Stimulated activated CD8-positive, alpha-beta memory T cell treated with anti-CD3 and anti-CD28 coated beads, Interleukin-7, amount 100 ng/mL, for 24 hours (primary cell): ENCODE results near the gene CTAG1B.
"Not testable (repeated sequence)": the region's sequence is repeated elsewhere in the genome, so short reads cannot be mapped to it uniquely, and the experiment has no call there.

Source experiments
- DNase-seq: peaks from one replicate; pipeline ENCODE4 v3.0.0-alpha.2; 2020; ENCODE audit warnings: low read depth

Gene CTAG1B

DNA sequence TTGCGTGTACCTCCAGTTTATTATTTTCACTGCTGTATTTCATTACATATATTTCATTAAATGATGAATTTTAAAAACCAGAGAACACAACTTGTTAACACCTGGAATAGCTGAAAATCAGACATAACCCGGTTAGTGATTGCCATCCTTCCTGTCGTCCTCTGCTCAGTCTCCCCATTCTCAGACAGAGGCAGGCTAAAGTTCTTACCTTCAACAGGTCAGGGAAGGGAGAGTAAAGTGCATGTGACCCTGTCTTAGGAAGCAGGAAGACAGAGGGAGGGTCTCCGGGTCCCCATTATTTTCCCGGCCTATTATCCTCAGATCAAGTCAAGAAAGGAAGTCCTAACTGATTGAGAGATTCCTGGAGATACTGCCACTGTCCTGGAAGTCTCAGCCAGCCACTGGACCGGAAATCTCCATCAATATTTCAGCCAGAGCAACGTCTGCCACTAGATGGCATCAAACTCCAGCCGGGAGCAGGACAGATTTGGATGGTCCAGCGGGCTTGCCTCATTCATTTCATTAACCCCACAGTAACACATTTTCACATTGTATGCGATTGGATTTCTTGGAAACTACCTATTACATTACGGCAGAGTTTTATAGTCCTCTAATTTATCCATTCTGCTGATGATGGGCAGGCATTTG is 1.8 kb upstream of the CTAG1B start:
- not testable (repeated sequence) for DNase-seq

DNA sequence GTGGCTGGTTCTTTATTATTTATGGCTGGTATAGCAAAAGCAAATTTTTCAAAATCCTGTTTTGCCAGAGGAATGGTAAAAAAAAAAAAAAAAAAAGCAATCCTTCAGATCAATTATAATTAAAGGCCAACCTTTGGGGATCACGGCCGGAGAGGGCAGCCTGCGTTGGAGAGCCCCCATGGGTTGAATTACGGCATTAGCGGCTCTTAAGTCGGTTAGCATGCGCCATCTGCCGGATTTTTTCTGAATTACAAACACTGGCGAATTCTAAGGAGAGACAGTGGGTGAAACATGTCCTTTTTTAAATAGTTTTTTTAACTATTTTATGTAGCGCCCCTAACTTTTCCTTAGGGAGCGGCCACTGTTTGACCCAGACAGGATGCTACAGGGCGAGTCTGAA is 5.5 kb downstream of the CTAG1B start:
- not testable (repeated sequence) for DNase-seq

DNA sequence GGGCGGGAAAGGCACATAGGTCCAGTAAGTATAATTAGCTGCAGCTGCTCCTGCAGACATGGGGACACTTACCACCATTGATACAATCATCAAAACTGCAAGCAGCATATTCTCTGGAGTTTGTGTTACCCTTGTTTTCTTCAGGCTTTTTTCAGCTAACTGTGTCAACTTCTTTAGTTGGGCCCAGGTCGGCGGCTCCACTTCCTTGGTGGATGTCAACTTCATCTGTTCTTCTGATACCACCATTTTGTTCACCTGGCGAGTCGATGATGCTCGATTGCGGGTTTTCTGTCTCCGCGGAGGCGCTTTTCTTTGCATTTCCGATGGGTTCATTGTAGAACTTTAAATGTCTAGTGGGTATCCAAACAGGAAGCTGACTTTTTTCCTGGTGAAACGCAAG is 7.9 kb downstream of the CTAG1B start:
- DNase-seq = not testable (repeated sequence)

DNA sequence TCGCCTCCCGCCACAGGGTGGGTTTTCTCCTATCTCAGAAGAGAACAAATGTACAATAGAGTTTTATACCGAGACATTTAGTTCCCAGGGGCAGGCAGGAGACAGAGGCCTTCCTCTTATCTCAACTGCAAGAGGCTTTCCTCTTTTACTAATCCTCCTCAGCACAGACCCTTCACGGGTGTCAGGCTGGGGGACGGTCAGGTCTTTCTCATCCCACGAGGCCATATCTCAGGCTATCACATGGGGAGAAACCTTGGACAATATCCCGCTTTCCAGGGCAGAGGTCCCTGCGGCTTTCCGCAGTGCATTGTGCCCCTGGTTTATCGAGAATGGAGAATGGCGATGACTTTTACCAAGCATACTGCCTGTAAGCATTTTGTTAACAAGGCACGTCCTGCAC is 10.3 kb downstream of the CTAG1B start:
- DNase-seq = not testable (repeated sequence)

DNA sequence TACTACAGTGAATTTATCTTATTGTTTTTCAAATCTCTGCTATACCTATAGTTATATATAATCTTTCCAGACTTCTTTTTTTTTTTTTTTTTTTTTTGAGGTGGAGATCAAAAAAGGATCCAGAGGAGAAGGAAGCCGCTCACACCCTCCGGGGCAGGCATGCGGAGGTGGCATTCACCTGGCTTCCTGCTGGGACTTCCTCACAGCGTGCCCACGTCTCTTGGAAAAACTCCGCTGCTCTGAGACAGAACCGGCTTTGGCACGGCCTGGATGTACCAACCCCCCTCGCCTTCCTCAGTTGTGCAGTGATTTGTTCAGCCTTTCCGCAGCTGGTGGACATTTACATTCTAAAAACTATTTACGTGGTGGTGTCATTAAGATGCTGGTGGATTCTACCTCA is 11.1 kb downstream of the CTAG1B start:
- not testable (repeated sequence) for DNase-seq

DNA sequence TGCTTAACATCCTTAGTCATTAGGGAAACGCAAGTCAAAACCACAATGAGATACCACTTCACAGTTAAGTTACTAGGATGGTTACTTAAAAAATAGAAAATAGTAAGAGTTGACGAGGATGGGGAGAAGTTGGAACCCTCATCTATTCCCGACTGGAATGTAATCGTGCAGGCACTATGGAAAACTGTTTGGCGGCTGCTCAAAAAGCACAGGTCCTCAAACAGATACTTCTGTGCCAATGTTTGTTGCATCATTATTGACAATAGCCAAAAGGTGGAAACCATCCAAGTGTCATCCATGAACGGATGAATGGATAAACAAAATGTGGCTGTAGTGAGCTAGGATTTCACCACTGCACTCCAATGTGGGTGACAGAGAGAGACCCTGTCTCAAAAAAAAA is 11.7 kb downstream of the CTAG1B start:
- no peak for DNase-seq

DNA sequence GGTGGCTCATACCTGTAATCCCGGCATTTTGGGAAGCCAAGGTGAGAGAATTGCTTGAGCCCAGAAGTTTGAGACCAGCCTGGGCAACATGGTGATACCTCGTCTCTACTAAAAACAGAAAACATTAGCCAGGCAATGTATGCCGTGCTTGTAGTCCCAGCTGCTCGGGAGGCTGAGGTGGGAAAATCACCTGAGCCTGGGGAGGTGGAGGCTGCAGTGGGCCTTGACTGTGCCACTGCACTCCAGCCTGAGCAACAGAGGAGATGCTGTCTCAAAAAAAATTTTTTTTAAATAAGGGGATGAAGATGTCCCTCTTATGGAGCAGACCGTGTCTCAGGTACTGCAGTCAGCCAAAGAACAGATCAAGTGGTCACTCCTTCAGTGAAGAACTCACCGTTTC is 13.5 kb downstream of the CTAG1B start:
- no peak for DNase-seq

DNA sequence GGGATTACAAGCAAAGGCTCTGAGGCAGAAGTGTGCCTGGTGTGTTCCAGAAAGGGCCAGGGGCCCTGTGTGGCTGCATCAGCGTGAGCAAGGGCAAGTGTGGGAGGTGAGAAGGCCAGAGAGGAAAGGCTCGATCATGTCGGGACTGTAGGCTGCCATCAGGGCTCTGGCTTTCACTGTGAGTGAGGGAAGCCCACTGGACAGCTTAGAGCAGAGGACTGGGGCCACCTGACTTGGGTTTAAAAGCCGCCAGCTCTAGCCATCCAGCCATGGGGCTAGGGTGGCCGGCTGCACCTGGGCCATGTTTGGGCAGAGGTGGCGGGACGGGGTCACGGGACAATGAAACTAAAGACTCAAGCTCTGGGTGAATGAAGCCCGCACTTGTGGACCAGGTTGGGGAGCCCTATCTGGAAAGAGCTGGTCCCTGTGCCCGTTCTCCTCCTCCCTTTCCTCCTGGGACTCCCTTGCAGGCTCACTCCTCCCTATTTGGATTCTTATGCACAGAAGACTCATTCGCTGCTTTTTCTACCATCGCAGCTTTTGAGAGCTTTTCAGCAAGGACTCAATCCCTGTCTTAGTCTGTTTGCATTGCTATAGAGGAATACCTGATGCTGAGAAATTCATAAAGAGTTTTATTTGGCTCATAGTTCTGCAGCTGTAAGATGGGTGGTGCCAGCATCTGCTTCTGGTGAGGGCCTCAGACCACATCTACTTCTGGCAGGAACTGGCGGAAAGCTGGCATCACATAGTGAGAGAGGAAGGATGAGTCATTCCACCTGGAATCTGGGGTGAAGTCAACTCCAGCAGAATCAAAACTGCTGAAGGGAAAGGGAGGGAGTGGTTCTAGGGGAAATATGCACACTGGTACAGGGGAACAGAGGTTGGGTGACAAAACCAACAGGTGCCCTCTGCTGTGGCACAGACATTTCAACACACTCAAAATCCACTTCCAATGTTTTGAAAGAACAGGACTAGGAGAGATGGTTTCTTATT is 15.3 kb downstream of the CTAG1B start:
- no peak for DNase-seq

DNA sequence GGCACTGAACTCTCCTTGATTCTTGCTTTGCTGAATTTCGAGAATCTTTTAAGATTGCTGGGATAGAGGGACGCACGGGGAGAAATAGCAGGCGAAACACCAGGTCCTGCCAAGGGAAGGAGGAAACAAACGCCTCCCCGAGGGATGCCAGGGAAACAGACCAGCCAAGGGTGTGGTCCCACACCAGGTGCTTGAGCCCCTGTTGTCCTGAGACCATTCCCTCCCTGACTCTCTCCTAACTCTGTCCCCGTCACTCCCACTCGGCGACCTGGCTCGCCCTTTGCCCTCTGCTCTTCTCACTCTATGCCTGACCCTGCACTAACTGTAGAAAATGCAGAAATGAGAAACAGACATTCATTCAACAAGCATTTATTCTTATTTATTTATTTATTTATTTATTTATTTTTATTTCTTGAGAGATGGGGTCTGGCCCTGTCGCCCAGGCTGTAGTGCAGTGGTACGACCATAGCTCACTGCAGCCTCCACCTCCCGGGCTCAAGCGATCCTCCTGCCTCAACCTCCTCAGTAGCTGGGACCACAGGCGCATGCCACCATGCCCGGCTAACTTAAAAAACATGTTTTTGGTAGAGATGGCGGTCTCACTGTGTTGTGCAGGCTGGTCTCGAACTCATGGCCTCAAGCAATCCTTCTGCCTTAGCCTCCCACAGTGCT is 16.2 kb downstream of the CTAG1B start:
- no peak for DNase-seq

DNA sequence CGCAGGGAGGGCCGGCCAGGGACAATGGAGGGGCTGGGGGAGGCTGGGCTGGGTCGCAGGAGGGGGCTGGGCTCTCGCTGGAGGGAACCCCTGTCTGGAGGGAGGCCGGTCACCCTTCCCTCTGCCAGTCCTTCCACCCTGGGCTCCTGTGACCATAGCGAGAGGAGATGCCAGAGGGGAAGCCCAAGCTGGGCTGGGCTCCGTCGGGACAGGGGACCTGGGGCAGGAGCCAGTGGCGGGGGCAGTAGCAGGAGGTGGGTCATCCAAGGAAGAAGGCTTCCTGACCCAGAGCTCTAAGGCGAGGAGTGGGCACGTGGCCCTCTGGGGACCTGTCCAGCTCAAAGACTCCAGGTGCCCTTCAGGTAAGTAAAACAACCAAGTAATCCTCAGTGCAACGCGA is 16.9 kb downstream of the CTAG1B start:
- DNase-seq = no peak

DNA sequence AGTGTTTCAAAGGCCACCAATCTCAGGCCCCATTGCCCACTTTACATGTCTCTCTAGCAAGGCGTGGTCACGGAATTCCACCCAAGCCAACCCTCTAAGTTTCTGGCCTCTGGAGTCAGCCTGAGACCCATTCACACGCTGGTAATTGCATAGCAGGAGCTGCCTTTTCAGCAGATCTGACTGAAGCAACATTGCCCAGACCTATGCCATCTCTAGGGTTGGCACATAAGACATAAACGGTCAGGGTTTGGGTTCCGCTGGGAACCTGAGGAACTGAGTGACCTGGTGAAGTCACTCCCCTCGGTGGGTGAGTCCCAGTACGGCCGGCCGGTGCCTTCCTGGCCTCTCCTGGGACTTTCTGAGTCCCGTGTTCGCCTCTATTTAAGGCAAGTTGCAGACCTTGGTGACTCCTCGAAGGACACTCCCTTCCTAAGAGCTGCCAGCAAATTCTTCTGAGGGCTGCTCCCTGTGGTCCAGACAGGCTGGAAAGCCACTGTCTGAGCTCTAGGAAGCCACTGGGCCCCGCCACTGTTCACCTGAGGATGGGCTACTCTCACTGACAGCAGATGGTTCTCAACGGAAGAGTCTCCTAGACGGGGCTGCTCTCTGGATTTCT is 18.2 kb downstream of the CTAG1B start:
- no peak for DNase-seq

DNA sequence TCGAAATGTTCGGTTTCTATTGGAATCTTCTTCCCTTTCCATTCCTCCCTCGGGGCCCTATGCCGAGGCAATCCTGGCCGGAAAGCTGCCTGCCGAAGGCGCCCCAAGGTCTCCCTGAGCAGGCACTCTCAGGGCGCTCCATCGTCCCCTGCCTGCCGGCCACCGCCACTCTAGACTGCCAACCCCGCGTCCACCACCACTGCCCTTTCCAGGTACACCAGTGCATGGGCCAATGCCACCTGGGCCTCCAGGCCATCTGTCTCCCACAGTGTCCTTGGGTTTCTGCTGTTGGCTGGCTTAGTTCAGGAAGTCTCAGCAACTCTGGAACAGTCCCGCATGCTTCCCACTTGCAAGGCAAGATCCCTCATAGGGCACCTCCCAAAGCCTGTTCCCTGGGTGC is 19.6 kb downstream of the CTAG1B start:
- no peak for DNase-seq

DNA sequence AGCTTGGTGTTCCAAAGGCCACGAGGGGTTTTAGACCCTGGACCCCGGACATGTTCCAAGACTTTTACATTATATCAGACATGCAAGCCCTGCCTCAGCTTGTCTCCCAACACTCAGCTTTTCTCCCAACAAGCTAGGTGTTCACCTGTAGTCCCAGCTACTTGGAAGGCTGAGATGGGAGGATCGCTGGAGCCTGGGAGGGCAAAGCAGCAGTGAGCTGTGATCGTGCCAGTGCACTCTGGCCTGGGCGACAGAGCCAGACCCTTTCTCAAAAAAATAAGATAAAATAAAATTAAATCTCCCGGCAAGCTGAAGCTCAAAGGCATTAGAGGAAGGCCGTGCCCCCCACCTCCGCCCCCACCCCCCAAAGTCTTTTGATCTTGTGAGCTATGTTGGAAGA is 20.4 kb downstream of the CTAG1B start:
- no peak for DNase-seq

DNA sequence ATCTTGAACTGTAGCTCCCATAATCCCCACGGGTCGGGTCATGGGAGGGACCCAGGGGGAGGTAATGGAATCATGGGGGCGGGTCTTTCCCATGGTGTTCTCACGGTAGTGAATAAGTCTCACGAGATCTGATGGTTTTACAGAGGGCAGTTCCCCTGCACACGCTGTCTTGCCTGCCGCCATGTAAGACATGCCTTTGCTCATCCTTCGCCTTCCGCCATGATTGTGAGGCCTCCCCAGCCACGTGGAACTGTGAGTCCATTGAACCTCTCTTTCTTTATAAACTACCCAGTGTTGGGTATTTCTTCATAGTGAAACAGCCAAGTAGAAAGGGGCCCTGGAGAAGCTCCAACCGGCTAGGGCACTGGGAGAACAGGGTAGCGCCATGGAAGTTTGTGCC is 21.9 kb downstream of the CTAG1B start:
- no peak for DNase-seq

DNA sequence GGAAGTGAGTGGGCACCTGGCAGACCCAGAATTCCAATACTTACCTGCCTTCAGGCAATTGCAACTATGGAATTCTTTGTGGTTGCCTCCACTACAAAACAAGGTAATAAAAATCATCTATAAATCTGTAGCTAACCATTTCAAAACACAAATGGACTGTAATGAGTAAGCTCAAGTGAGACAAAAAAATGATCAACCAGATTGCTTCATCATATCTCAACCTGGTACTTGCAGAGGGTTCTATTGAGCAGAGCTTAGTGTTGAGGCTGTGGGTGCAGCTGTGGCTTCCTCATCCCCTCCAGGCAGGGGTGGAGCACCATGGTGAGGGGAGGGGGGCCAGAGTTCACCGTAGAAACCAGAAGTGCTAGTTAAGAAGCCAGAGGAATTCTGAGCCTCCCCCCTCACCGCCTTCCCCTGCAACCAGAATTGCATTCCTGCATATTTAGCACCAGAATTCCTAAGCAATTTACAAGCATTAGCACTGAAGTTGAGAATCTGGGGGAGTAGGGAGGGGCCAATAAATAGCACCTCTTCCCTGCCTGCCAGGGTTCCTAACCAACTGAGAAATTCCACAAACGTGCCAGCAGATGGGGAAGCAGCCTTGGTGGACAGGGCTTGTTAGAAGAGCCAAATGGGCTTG is 22.7 kb downstream of the CTAG1B start:
- DNase-seq = no peak

DNA sequence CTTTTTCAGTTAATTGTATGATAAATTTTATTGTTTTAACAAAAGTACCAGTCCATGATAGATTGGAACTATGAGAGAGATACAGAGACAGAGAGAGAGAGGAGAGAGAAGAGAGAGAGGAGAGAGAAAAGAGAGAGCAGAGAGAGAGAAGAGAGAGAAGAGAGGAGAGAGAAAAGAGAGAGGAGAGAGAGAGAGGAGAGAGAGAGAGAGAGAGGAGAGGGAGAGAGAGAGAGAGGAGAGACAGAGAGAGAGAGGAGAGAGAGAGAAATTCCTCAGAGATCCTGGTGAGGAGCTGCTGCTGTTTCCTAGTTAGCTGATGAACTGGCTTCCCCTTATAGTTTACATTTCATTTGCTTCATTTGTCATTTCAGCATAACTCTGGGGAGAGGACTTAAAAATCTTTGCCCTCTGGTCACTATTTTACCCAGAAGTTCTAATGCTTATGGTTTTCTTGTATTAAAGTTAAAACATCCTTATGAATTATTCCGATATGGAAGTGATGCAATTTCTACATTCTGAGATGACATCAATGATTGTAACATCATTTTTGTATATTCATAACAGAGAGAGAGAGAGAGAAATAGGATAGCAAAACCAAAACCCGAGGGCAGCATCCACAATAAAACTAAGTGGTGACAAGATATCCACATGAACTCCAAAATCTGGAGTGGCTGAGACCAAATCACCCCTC is 23.4 kb downstream of the CTAG1B start:
- no peak for DNase-seq

DNA sequence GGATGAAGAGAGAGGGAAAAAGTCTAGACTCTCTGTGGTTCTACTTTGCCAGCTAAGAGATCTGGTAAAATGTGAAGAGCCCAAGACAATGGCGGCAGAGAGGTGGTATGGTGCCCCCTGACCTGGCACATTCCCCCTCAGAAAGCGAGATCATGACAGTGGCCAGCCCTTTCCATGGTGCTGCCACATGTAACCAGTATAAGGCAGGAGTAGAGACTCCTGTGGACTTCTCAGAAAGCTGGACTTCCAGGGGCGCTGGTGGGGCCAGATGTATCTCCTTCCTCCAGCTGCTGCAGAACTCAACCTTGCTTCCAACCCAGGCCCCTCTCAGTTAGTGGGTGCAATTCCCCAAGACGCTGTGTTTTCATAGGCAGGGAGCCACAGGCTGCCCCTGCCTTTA is 24.6 kb downstream of the CTAG1B start:
- DNase-seq = no peak

DNA sequence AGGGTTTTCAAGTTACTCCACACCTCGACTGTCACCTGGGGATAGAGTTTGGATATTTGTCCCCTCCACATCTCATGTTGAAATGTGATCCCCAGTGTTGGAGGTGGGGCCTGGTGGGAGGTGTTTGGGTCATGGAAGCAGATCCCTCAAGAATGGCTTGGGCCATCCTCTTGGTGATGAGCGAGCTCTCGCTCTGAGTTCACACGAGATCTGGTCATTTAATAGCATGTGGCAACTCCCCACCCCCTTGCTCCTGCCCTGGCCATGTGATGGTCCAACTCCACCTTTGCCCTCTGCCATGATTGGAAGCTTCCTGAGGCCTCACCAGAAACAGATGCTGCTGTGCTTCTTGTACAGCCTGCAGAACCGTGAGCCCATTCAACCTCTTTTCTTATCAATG is 25.9 kb downstream of the CTAG1B start:
- DNase-seq = no peak

DNA sequence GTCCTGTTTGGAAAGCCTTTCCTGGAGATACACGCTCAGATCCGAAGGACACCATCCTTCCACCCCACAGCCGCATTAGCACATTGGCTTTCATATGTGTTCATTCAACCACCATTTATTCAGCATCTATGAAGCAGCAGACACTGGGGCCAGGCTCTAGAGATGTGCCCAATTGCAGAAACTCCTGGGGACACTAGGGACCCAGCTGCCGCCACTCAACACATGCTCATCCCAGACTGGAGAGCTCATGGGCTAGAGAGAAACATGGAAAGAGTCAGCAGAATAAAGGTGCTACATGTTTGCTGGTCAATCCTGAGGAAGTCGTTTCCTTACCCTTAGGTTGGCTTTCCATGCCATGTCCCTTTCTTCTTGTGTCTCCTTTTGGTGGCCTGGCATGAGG is 26.6 kb downstream of the CTAG1B start:
- no peak for DNase-seq

DNA sequence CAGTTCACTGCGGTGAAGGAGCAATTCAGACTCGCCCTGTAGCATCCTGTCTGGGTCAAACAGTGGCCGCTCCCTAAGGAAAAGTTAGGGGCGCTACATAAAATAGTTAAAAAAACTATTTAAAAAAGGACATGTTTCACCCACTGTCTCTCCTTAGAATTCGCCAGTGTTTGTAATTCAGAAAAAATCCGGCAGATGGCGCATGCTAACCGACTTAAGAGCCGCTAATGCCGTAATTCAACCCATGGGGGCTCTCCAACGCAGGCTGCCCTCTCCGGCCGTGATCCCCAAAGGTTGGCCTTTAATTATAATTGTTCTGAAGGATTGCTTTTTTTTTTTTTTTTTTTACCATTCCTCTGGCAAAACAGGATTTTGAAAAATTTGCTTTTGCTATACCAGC is 28.7 kb downstream of the CTAG1B start:
- not testable (repeated sequence) for DNase-seq

DNA sequence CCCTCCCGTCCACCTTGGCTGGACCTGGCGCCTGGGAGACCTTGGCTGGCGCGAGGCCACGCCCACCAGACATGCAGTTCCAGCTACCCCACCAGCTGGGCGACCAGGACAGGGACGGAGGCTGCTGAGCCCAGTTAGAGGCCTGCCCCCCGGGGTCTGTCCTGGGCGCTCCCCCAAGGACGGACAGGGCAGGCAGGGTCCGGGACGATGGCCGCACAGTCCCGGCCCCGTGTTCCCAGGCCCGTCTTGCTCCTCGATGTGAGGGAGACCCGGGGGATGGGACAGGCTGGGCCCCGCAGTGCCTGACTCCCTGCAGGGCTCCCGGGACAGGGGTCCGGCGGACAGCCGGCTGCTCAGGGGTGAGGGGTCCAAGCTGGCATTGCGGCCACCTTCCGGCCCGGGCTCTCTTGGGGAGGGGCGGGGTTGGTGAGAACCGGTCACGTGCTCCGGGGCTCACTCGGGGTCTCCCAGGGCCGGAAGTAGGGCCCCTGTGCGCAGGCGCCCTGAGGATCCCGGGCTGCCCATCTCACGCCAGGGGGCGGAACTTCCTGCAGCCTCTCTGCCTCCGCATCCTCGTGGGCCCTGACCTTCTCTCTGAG is 34.4 kb downstream of the CTAG1B start, which contains the start of gene CTAG1A:
Gene CTAG1A, plus strand, starts transcription at position 549 of the 599 bp plus-strand sequence. CDS start 74 bp downstream, outside the sequence.
- DNase-seq = not testable (repeated sequence)
